Keratinocyte (primary cell): ENCODE measurements around the gene CTCF. TPM values are rescaled to one million over a fixed set of nuclear protein-coding genes. Genes with fewer than 3 reads are reported as not detected.

ENCODE experiments used
- DNase-seq: peaks from one replicate; pipeline ENCODE4 v3.0.0-alpha.2; 2011; ENCODE audit warnings: low read depth, missing footprints, low spot score
- FAIRE-seq: peaks from 2 replicates; lab custom pipeline; 2011; peaks lifted over from hg19 to GRCh38; lab: Jason Lieb, UNC
- H2AFZ ChIP-seq: 2 replicates; pipeline ENCODE4 v1.6.0; 2012; ENCODE audit warnings: low read length, control low read depth, inconsistent platforms; ENCODE audit not compliant: control insufficient read depth
- H3K27ac ChIP-seq: 2 replicates; pipeline ENCODE4 v1.5.1; 2011; ENCODE audit warnings: low read length; ENCODE audit not compliant: control insufficient read depth, insufficient read depth
- H3K27me3 ChIP-seq: 3 replicates; pipeline ENCODE4 v1.6.0; 2011; ENCODE audit warnings: low read length; ENCODE audit not compliant: control insufficient read depth, insufficient read depth; ENCODE audit errors: extremely low read depth
- H3K36me3 ChIP-seq, 2 experiments: 2 replicates in 1 of 2; 3 replicates in 1 of 2; pipeline ENCODE4 v1.5.1; 2011; ENCODE audit warnings: low read length in 2 of 2, mild to moderate bottlenecking in 1 of 2; ENCODE audit not compliant: control insufficient read depth in 2 of 2, insufficient read depth in 2 of 2; ENCODE audit errors: extremely low read depth in 1 of 2
- H3K4me1 ChIP-seq: 3 replicates; pipeline ENCODE4 v1.5.1; 2011; ENCODE audit warnings: low read length; ENCODE audit not compliant: control insufficient read depth, insufficient read depth; ENCODE audit errors: extremely low read depth
- H3K4me2 ChIP-seq: 3 replicates; pipeline ENCODE4 v1.6.0; 2011; ENCODE audit warnings: low read depth, low read length; ENCODE audit not compliant: control insufficient read depth, insufficient read depth; ENCODE audit errors: extremely low read depth
- H3K4me3 ChIP-seq, 3 experiments: fragments of 200-600 bp in 1 of 3; sonication (generic) in 1 of 3; 2 replicates in 2 of 3; 3 replicates in 1 of 3; pipeline ENCODE4 v1.5.1; 2011 to 2016; ENCODE audit warnings: low read length in 3 of 3, mild to moderate bottlenecking in 3 of 3, control low read depth in 2 of 3, inconsistent platforms in 1 of 3, low read depth in 1 of 3, mixed read lengths in 1 of 3, mixed run types in 1 of 3, moderate library complexity in 1 of 3; ENCODE audit not compliant: control insufficient read depth in 2 of 3, insufficient read depth in 2 of 3; ENCODE audit errors: extremely low read depth in 1 of 3
- H3K79me2 ChIP-seq: 2 replicates; pipeline ENCODE4 v1.6.0; 2012; ENCODE audit warnings: low read length; ENCODE audit not compliant: control insufficient read depth, insufficient read depth
- H3K9ac ChIP-seq: 3 replicates; pipeline ENCODE4 v1.6.0; 2011; ENCODE audit warnings: low read length; ENCODE audit not compliant: control insufficient read depth, insufficient read depth; ENCODE audit errors: extremely low read depth
- H3K9me1 ChIP-seq: 3 replicates; pipeline ENCODE4 v1.6.0; 2011; ENCODE audit warnings: low read length; ENCODE audit not compliant: control insufficient read depth, insufficient read depth; ENCODE audit errors: extremely low read depth
- H3K9me3 ChIP-seq: 2 replicates; pipeline ENCODE4 v1.5.1; 2012; ENCODE audit warnings: low read depth, low read length; ENCODE audit not compliant: control insufficient read depth
- H4K20me1 ChIP-seq: 3 replicates; pipeline ENCODE4 v1.6.0; 2011; ENCODE audit warnings: low read length; ENCODE audit not compliant: control insufficient read depth, insufficient read depth; ENCODE audit errors: extremely low read depth
- CTCF ChIP-seq, 3 experiments: IDR thresholded peaks in 1 of 3; conservative IDR thresholded peaks in 1 of 3; optimal IDR thresholded peaks in 1 of 3; 2 replicates in 2 of 3; 3 replicates in 1 of 3; pipeline versions ENCODE3 to v1.5.1; 2011; ENCODE audit warnings: low read length in 3 of 3, mild to moderate bottlenecking in 3 of 3, moderate library complexity in 2 of 3, control low read depth in 1 of 3, inconsistent platforms in 1 of 3; ENCODE audit not compliant: insufficient read depth in 2 of 3; ENCODE audit errors: extremely low read depth in 1 of 3
- EZH2 ChIP-seq: IDR thresholded peaks from one replicate; pipeline ENCODE4 v1.6.1; 2012; ENCODE audit warnings: inconsistent platforms, mild to moderate bottlenecking, low read length, moderate library complexity
- dilution Hi-C: fragments of 300-500 bp; cut with MboI; formaldehyde crosslinking; loops from one replicate; pipeline ENCODE4 v1.7.0; 2020; ENCODE audit warnings: low sequenced_read_pairs; ENCODE audit not compliant: extremely low pct_ligation_motif_present
- polyA plus RNA-seq, 5 experiments: library from polyadenylated mRNA; depleted of rRNA in 3 of 5; stranded (reverse) in 3 of 5; stranded (forward) in 1 of 5; unstranded in 1 of 5; fragments of >200 nt; gene quantifications; 1 replicate in 1 of 5; 2 replicates in 3 of 5; 3 replicates in 1 of 5; pipeline versions ENCODE4 v1.2.1 to v1.2.3, GENCODE V29; 2011 to 2012; ENCODE audit warnings: missing spikeins in 2 of 5, low read depth in 1 of 5, low replicate concordance in 1 of 5

CTCF gene
- polyA plus RNA-seq, 1 donor (not counting 4 experiments of a cell fraction or from before 2014, with no cell fraction given), result 21.4 TPM

DNA sequence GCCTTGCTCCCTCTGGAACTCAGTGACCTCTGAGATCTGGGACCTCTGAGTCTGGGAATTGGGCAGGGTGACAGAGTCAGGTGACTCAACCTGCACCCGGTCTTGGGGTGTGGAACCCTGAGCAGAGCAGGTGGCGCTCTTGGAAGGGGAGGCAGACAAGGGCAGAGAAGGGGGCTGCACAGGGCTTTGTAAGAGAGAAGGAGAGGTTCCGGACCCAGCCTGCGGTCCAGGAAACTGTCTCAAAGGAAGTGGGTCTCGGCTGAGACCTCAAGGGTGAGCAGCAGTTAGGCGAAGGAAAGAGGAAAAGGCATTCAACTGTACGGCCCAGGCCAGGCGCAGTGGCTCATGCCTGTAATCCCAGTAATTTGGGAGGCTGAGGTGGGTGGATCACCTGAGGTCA is 43.6 kb upstream of the CTCF start:
- no peak overlapping the region for H3K9ac ChIP-seq
- H3K27ac ChIP-seq, result no peak overlapping the region
- no peak overlapping the region for H3K4me2 ChIP-seq
- no peaks in the 10 kb centered on the region for H3K27me3 ChIP-seq
- H3K4me1 ChIP-seq, result peaks cover 19% of the 10 kb centered on the region
- H4K20me1 ChIP-seq, result no peaks in the 10 kb centered on the region
- TF ChIP-seq CTCF (optimal IDR thresholded peaks at IDR 0.05 in 1 of 3, IDR thresholded peaks at IDR 0.05 in 1 of 3, conservative IDR thresholded peaks at IDR 0.05 in 1 of 3; ENCODE audit: extremely low read depth in 1 of 3, insufficient read depth in 2 of 3, low read length in 3 of 3) (no peak), EZH2 (no peak)
- dilution Hi-C loops, result no loop called here
- no peak for DNase-seq
- no peak overlapping the region for H2AFZ ChIP-seq
- no peak overlapping the region for H3K4me3 ChIP-seq
- FAIRE-seq, result no peak
- H3K36me3 ChIP-seq, result no peaks in the 10 kb centered on the region
- H3K9me1 ChIP-seq, result no peaks in the 10 kb centered on the region
- no peaks in the 10 kb centered on the region for H3K9me3 ChIP-seq
- H3K79me2 ChIP-seq, result no peaks in the 10 kb centered on the region

DNA sequence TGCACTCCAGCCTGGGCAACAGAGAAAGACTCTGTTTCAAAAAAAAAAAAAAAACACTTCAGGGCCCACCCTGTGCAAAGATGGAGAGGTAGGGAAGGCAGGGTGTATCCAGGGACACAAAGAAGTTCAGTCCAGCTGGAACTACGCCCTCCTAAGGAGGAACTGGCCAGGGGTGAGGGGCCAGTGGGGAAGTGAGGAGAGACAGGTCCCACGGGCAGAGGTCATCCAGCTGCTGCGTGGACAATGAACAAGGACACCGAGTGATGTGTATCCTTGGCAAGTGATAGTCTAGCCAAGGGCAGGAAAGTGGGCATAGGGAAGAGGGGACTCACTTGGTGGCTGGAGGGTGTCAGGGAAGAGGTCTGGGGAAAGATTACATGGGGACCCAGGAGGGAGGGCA is 43.1 kb upstream of the CTCF start:
- Histone ChIP-seq H3K79me2 (no peaks in the 10 kb centered on the region), H3K9ac (no peak overlapping the region), H3K9me3 (no peaks in the 10 kb centered on the region), H3K27me3 (no peaks in the 10 kb centered on the region), H2AFZ (no peak overlapping the region), H3K9me1 (no peaks in the 10 kb centered on the region), H3K4me3 (no peak overlapping the region), H3K4me1 (peaks cover 19% of the 10 kb centered on the region), H3K27ac (no peak overlapping the region), H3K4me2 (no peak overlapping the region), H4K20me1 (no peaks in the 10 kb centered on the region), H3K36me3 (no peaks in the 10 kb centered on the region)
- no peak for TF ChIP-seq CTCF (optimal IDR thresholded peaks at IDR 0.05 in 1 of 3, IDR thresholded peaks at IDR 0.05 in 1 of 3, conservative IDR thresholded peaks at IDR 0.05 in 1 of 3; ENCODE audit: extremely low read depth in 1 of 3, insufficient read depth in 2 of 3, low read length in 3 of 3)
- no peak for TF ChIP-seq EZH2
- dilution Hi-C loops, result no loop called here
- FAIRE-seq (no peak), DNase-seq (no peak)
